NCI-H146 (cell line): ENCODE measurements around the gene CCDC17.

Source experiments
- DNase-seq: peaks from one replicate; lab custom pipeline; 2025; lab: John Stamatoyannopoulos, UW

CCDC17 gene

DNA sequence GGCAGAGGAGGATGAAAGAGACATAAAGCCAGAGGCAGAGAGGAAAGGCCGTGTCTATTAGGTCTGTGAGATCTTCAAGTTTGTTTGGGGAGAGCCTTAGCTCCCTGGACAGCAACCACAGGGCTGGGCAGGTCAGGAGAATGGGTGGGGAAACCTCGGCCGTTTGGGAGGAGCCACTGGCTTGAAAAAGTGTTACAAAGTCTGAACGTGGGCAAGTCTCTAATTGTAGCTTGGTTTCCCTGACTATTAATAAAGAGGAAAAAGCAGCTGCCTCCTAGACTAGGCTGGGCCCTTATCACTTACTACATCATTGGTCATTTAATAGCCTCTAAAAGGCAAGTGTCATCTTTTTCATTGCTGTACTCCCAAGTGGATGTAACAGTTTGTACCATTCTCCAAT lies at the start of gene CCDC17:
CCDC17 (minus strand) TSS at position 83 of the 400 bp plus-strand sequence. CDS start 145 bp downstream, outside the sequence.
- DNase-seq, result no peak

DNA sequence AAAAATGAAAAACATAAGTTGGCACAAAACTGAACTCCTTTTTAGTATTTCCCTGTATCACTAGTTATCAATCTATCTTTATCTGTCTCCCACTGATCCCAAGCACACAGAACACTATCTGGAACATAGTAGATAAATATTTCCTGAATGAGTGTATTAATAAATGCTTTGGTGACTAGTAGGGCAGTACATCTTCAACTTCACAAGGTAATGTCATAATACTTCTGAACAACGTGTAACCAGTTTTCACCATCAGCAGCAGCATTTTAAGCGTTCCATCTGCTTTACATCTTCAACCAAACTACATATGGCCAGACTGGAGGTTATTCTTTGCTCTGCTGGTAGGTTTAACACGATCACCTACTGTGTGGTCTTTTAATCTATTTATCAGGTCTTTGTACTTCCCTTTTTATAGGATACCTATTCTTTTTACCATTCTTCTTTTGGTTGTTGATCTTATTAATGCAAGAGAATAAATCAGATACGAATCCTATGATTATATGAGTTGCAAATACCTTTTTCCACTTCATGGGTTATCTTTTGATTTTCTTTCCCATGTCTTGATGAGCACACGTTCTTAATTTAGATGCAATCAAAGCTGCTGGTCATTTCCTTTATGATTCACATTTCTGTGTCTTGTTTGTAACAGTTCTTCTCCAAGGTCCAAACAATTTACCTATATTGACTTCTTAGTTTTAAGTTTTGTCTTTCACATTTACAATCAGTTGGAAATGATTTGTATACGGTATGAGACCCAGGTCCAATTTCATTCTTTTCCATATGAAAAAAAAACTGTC lies 46.2 kb upstream of the CCDC17 start:
- DNase-seq, result no peak

DNA sequence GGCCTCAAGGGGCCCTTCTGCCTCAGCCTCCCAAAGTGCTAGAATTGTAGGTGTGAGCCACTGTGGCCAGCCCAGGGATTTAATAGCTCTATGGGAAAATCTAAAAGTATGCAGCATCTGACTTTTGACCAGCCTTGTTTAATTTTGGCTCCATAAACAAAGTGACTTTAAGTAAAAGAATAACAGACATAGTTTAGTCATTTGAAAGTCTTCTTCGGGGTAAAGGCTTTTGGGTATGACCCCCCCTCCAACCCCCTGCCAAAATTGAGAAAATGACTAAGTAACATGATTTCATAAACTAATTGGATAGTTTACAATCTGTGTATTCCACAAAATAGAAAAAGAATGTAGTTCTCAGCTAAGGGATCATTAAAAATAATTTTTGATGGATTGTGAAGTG lies 45.5 kb upstream of the CCDC17 start:
- DNase-seq, result no peak

DNA sequence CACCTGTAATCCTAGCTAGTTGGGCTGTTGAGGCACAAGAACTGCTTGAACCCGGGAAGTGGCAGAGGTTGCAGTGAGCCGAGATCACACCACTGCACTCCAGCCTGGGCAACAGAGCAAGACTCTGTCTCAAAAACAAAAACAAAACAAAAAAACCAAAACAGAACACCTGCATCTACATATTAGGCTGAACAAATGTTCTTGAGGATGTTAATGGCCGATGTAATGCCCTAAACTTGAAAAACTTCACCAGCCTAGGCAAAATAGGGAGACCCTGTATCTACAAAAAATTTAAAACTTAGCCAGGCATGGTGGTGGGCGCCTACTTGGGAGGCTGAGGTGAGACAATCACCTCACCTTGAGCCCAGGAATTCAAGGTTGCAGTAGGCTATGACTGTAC lies 44.7 kb upstream of the CCDC17 start:
- no peak for DNase-seq

DNA sequence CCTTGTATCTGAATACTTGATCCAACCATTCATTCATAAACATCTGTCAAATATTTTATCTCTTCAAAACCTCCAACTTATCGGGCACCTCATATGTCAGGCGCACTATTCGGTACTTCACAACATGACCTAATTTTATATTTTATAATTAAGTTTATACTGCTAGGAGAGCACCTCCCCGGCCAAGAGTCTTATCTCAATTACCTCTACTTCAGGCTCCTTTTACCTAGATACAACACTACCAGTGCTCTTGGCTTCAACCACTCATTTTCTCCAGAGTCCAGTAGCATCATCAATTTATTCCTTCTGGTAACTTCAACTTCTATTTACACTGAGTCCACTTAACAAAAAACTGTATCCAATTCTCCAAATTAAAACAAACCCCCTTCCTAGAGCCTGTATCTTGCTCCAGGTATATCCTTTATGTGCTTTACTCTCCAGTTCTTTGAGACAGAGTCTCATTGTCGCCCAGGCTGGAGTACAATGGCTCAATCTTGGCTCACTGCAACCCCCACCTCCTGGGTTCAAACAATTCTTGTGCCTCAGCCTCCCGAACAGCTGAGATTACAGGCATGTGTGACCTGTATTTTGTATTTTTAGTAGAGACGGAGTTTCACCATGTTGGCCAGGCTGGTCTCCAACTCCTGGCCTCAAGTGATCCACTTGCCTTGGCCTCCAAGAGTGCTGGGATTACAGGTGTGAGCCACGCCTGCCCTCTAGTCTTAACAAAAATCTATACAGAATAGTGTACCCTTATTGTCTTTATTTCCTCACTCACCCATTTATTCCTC lies 43.7 kb upstream of the CCDC17 start:
- no peak for DNase-seq

DNA sequence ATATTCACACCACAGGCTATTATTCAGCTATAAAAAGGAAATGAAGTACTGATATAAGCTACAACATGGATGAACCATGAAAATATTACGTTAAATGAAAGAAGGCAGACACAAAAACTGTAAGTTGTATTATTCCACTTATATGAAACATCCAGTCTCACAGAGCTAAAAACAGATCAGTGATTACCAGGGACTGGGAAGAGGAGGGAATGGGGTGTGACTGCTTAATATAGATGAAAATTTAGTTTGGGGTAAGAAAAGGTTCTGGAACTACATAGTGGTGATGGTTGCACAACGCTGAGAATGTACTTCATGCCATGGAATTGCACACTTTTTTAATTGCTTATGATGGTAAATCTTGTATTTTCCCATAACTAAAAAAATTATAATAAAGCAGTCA lies 43.0 kb upstream of the CCDC17 start:
- DNase-seq, result no peak

DNA sequence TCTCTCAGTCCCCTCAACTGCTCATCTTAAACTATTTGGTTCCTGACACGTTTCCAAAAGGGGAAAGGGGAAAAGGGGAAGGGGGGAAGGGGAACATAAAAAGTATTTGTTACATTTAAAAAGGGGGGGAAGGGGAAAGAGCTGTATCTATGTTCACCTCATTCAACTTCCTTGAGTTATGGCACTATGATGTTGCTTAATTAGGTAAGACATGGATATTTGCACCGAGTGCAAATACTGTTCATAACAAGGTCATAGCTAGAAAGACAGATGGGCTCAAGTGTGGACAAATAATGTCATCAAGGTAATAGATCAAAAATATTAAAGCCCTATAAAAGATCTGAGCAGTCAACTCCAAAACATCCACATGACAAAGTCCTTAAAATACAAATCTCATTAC lies 36.5 kb upstream of the CCDC17 start:
- DNase-seq, result no peak

DNA sequence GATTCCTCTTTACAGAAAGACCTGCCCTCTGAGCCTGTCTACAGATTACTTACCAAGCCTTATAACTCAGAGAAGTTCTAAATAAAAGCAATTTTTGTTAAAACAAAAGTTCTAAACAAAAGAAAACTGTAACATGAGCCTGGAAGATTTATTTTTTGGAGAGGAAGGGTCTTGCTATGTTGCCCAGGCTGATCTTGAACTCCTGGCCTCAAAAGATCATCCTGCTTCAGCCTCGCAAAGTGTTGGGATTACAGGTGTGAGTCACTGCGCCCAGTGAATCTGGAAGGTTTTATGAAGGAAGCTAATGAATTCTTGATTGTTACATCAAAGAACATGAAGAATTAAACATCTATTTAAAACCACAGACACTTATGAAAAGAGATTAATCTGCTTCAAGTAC lies 35.4 kb upstream of the CCDC17 start:
- DNase-seq, result no peak

DNA sequence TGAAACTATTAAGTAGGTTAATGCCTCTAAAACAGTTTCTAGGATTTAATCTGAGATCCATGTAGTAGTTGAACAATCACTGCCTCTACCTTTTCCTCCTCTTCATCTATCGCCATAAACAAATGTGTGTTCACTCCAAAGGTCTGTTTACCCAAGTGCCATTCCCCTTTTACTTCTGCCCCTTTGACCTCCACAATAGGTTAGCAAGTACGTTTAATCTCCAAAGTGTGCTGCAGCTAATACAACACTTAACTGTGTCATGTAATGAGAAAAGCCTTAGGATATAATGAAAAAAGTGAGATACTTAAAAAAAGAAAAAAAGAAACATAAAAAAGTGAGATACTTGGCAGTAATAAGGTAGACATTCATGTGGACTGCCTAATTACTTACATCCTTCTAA lies 34.3 kb upstream of the CCDC17 start:
- DNase-seq, result no peak

DNA sequence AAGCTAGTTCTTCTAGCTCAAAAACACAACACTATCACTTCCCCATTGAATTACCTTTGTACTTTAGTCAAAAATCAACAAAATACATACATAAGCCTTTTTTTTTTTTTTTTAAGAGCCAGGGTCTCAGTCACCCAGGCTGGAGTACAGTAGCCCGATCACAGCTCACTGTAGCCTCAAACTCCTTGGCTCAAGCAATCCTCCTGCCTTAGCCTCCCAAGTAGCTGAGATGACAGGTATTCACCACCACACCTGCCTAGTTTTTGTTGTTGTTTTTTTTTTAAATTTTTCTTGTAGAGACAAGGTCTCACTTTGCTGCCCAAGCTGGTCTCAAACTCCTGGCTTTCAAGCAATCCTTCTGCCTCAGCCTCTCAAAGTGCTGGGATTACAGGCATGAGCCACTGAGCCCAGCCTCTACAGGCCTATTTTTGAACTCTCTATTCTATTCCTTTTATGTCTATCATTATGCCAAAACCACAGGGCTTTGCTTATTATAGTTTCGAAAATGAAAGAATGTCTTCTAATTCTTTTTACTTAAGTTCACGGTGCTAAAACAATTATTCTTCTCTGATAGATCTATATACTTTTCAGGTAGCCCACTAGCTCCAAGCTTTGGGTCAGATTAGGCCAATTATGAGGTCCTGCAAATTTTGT lies 32.8 kb upstream of the CCDC17 start:
- no peak for DNase-seq

DNA sequence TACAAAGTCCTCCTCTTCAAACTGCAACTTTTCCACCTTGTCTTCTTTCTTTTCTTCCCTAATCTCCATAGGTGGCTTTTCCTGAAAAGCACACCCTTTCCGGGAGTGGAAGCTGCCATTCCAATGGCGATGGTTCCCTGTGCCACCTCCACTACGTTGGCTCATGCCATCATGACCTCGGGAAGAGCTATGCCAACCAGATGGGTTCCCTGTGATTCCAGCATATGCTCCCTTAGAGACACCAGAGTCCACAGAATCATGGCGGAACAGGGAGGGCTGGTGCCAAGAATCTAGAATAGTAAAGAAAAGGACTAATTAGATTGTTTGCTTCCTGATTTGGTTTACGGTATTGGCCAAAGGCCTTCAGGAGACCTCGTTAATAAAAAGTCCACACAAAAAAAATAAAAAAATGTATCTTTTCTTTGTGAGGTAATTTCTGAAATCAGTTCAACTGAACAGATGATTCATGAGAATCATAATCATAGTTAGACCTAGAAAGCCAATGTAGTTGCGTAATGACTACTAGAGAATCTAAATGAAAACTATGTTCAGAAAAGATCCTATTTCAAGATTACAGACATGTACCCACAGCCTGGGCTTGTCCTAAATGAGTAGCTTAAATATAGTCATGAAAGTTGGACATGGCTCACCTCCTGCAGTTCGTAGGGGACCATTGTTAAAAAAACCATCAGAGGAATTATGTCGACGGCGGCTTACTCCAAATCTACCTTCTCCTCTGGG lies 30.9 kb upstream of the CCDC17 start:
- no peak for DNase-seq

DNA sequence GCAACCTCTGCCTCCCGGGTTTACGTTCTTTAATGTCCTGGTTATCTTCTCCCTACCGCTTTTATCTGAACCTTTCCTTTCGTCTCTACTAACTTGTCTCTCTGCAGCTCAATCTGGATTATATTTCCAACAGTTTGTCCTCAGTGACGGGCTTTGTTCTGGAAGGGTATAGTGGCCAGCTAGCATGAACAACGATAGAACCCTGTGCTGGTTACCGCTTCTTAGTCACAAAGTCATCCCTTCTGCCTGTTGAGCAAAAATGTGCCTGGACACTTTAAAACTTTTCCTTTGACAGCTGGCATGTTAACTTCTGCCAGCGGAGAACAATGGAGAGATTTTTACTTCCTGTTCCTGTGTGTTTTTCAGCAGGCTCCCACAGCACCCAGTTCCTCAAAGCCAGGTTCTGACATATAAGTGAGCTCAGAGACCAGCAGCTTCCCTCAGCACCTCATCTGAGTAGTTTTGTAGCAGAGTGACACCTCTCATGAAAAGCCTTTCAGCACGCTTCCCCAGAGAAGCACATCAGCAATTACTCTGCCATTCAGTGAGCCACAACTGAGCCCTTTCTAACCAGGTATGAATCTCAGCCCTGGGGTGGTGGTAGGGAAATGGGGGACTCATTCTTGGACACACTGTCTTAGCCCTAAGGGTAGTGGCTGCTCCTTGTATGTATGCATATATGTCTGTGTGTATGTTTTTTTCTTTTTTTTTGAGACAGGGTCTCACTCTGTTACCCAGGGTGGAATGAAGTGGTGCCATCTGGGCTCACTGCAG lies 23.6 kb upstream of the CCDC17 start:
- no peak for DNase-seq

DNA sequence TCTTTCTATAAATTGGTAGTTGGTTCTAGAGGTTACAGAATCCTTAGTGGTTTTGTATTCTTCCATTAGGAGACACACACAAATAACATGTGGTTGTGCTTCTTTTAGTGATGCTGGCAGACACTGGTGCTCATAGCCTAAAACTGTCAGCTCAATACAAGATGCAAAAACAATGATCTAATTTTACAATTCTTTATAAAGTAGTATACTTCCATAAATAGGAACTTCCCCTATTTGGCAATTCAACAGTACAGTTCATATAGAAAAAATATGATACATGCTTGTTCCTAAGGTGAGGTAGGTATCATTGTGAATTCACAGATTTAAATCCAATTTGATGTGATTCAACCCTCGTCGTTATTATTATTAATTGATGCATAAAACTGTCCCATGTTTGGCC lies 20.8 kb upstream of the CCDC17 start:
- DNase-seq, result no peak

DNA sequence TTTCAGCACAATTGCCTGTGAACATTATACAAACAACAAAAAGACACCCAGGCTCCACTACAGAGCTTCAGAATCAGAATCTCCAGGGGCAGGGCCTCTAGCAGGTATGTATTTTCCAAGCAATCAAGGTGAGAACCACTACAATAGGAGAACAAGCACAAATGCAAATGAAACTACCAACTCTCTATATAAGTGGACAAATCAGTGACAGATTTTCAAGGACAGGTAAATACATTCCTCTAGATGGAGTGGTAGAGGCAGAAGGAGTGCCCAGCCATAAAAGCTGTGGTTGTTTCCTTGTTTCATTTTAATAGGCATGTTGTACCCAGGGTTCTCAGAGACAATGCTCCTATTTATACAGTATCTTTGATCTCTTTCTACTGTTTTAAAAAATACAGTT lies 20.1 kb upstream of the CCDC17 start:
- DNase-seq, result no peak

DNA sequence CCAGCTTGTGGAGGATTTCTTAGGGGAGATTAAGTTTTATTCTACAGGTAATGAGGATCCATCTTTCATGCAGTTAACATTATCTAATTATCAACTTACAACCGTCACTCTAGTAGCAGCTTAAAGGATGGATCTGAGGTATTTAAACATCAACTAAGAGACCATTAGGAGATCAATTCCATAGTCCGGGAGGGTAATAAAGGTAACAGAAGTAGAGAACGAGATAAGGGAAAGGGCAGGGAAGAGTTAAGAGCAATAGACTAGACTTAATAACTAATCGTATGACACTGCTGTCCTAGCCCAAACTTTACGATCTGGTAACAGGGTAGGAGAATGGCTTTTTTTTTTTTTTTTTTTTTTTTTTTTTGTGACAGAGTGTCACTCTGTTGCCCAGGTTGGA lies 19.5 kb upstream of the CCDC17 start:
- DNase-seq, result no peak

DNA sequence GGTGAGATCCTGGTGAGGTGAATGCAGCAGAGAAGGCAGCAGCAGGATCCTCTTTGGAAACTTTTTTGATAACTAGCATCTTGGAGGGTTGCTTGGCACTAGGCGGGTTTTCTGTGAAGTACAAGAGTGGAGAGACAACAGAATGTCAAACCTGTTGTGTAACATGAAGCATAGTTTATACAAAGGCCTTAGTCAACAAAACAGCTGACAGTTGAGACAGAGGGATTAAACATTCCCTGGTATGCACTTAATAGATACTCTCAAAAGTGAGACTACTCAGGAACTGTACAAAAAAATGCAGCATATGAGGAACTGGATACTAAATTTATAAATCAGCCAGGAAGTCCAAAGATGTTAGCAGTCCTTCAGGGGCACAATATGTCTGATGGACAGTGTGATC lies 16.4 kb upstream of the CCDC17 start:
- no peak for DNase-seq

DNA sequence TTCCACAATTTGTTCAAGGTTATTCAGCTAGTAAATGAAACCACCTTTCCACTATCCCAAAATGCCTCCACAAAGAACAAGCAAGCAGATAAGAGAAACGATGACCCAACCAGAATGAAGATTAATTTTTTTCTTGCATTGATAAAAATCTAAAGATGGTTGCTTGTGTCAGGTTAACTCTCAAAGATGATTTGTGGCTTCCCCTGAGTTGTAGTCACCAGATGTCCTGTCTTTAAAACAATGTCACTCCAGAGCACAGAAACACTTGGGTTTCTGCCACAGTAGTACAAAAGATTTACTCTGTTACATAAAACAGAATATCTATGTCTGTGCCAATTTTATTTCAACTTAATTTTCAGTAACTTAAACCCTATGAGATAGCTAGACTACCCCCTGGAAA lies 11.4 kb upstream of the CCDC17 start:
- DNase-seq, result no peak

DNA sequence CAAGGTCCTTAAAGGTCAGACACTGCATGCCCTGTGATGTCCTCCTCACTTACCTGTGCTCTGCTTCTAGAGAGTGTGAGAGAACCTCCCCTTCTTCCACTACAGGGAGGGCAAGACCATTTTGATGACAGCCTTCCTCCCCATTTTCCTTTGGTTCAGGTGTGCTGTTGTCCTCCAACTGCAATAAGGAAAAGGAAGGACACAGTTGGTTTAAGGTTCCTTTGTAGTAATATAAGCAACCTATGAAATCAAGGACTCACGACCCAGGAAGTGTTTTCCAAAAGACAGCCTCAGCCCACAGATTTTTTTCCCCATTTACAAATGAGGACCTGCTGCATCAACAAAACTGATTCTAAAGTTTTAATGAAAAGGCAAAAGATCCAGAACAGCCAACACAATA lies 6.6 kb upstream of the CCDC17 start:
- no peak for DNase-seq

DNA sequence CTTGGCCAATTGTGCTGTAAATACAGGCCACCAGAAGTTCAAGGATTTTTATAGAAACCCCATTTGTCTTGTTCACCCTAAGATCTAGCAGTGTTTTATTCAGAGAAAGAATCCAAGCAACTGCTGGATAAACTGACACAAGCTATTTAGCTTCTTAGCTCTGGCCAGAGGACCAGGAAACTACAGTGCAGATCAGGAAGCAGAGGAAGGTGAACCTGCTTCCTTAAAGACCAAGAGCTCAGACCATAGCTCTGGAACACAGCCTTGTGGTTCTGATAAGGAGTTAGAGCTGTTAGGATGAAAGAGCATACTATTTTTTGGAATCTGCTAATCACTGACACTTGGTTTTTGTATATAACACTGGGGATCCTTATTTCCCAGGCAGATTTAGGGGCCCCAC lies 5.2 kb upstream of the CCDC17 start:
- no peak for DNase-seq

DNA sequence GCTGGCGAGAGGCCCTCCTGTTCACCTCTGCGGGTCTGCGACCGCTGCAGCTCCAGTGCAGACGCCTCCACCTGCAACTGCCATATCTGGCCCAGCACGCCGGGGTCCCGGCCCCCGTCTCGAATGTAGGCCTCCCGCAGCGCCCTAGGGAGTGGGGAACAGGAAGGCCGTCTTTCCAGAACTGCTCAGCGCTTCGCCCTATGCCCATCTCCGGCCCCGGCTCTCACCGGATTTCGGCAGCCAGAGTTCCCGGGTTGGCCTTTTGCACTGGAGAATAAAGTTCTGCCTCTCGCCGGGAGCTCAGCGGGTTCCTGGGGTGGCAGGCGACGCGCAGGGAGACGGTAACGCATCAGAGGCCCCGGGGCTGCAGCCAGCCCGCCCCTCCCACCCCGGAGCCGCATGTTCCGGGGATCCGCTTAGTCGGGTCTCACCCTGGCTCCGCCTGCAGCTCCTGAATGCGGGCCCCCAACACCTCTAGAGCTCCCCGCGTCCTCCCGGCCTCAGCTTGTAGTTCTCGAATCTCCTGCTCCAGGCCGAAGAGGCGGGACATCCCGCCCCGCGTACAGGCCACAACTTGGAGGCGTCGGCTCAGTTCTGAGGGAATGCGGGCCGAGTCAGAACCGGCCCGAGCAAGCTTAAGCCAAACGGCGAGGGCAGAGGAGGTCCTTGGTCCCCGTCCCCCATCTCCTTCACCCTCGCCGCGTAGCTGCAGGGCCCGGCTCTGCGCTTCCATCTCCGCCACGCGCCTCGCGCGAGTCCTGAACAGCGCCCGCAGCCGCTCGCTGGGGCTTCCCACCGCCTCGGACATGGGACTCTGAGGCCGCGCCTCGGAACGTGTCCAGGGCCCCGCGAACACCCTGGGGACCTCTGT lies 1.1 kb downstream of the CCDC17 start:
- no peak for DNase-seq
